Muscle layer of duodenum (tissue), 2 donors: ENCODE results near the gene TTLL11.

Source experiments
- H3K27ac ChIP-seq: one replicate; pipeline ENCODE4 v1.7.0; 2013; ENCODE audit warnings: mild to moderate bottlenecking, low read length
- H3K27me3 ChIP-seq: one replicate; pipeline ENCODE4 v1.7.0; 2013; ENCODE audit warnings: low read depth, mild to moderate bottlenecking, control low read depth, low read length
- H3K36me3 ChIP-seq, 2 donors: one replicate each; pipeline ENCODE4 v1.7.0; 2013; ENCODE audit warnings: low read length in 2 of 2, control low read depth in 1 of 2, mild to moderate bottlenecking in 1 of 2; ENCODE audit not compliant: insufficient read depth in 2 of 2, control insufficient read depth in 1 of 2
- H3K4me1 ChIP-seq, 2 donors: one replicate each; pipeline ENCODE4 v1.7.0; 2013; ENCODE audit warnings: low read length in 2 of 2, mild to moderate bottlenecking in 2 of 2, control low read depth in 1 of 2, moderate library complexity in 1 of 2; ENCODE audit not compliant: insufficient read depth in 2 of 2, control insufficient read depth in 1 of 2
- H3K4me3 ChIP-seq, 2 donors: one replicate each; pipeline ENCODE4 v1.7.0; 2013; ENCODE audit warnings: low read length in 2 of 2, low read depth in 1 of 2, mild to moderate bottlenecking in 1 of 2
- H3K9me3 ChIP-seq, 2 donors: one replicate each; pipeline ENCODE4 v1.7.0; 2013; ENCODE audit warnings: low read length in 2 of 2, control low read depth in 1 of 2, mild to moderate bottlenecking in 1 of 2; ENCODE audit not compliant: control insufficient read depth in 1 of 2
- donor health status: healthy.

TTLL11 gene

DNA sequence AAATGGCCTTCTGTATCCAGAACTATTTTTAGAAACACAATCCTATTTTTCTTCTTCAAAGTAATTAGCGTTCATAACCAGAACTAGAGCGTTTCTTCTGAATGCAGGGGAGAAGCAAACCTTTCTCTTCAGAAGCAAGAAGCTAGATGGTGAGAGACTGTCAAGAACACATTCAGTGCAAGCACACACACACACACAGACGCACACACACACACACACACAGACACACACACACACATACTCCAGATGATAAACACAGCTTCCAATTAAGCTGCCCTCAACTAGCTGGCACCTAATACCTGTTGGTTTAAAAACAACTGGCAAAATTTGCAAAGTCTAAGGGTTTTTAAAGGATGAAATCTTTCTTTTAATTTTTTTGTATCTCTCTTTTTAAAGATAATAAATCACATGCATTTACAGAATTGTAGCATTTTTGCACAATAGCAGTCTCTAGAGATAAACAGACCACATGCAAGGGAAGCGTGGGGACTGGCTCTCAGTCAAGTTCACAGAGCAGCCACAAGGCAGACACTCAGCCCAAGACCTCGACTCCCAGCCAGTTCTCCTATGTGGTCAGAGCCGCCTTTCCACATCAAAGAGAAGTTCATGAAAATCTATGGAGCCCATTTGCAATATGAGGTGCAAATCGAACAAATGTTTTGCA is 138.5 kb downstream of the TTLL11 start:
- no peak overlapping the region for H3K27ac ChIP-seq
- no peaks in the 10 kb centered on the region for H3K27me3 ChIP-seq

DNA sequence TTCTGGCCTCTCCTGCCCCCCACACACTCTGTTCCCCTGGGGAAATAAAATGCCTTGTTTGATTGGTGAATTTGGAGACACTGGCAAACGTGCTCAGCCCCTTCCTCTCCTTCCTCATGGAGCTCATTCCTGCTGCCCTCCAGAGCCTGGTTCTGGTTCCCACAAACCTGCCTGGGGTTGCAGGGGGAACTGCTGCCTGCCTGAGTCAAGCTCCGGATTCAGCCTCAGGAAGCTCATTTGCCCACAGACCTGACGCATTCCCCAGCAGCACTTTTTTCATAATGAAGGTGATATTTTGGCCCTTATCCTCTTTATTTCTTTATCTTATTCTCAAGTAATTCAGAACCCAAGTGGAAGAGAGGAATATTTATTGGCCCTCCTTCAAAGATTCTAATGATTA is 140.5 kb downstream of the TTLL11 start:
- H3K4me3 ChIP-seq: no peak overlapping the region
- H3K4me1 ChIP-seq: peaks cover 0 to 7% of the 10 kb centered on the region in 2 donors
- no peaks in the 10 kb centered on the region for H3K9me3 ChIP-seq
- H3K36me3 ChIP-seq: no peaks in the 10 kb centered on the region
- H3K27me3 ChIP-seq: no peaks in the 10 kb centered on the region
- H3K27ac ChIP-seq: no peak overlapping the region

More for the DNA sequence above, 138.5 kb downstream of the TTLL11 start:
- Histone ChIP-seq H3K4me3 (no peak overlapping the region), H3K4me1 (peaks cover 0 to 7% of the 10 kb centered on the region in 2 donors), H3K9me3 (no peaks in the 10 kb centered on the region), H3K36me3 (no peaks in the 10 kb centered on the region)

DNA sequence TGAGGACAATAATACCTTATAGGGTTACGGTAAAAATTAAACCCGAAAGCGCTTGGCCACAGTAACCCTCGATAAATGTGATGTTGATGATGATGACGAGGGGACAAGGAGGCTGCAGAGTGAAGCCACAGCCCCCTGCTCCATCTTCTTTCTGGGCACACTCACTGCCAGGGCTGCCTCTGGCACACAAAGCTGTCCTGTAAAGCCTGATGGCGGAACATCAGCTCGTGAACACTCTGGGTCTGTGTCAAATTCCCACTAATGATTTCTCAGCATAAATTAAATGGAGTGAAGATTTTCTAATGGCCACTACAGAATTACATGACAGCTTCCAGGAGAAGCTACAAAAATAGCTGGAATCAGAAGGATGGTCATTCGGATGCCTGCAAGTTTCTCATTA is 142.2 kb downstream of the TTLL11 start:
- Histone ChIP-seq H3K9me3 (no peaks in the 10 kb centered on the region), H3K36me3 (no peaks in the 10 kb centered on the region), H3K4me3 (no peak overlapping the region), H3K27me3 (no peaks in the 10 kb centered on the region), H3K4me1 (peaks cover 0 to 7% of the 10 kb centered on the region in 2 donors), H3K27ac (no peak overlapping the region)

DNA sequence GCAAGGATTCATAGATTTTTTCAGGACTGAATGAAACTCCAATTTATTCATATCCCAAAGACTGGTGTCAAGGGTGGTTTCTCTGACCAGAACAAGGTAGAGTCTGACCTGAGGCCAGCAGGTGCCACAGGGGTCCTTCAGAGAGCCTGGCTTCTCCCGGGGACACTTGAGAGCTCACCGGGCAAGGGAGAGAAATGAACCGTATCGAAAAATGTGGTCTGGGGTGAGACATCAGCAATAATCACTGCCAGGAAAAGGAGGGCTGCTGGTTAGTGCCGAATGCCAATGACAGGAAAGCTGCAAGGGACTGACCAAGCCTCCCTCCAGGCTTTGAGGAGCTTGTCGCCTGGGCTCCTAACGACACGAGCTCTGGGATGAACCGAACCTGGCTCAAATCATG is 142.7 kb downstream of the TTLL11 start:
- no peaks in the 10 kb centered on the region for H3K36me3 ChIP-seq
- H3K9me3 ChIP-seq: no peaks in the 10 kb centered on the region
- H3K27me3 ChIP-seq: no peaks in the 10 kb centered on the region
- H3K4me1 ChIP-seq: peaks cover 0 to 7% of the 10 kb centered on the region in 2 donors
- H3K4me3 ChIP-seq: no peak overlapping the region
- H3K27ac ChIP-seq: no peak overlapping the region

DNA sequence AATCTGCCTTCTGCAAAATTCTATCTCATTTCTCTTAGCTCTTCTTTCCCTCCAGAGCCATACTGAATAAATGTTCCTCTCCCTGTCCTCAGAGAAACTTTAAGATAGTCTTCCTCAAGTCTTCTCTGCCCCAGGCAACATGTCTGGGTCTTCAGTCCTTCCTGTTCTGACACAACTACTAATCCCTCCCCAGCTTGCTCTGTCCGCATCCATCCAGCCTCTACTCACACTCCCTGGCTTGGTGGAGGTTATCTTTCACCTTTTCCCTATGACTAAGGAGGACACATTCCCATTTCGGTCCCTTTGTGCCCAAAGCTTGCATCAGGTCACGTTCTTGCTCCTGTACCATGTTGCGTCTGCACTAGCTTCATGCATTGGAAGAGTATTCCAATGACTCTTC is 143.3 kb downstream of the TTLL11 start:
- H3K36me3 ChIP-seq: no peaks in the 10 kb centered on the region
- no peak overlapping the region for H3K27ac ChIP-seq
- no peak overlapping the region for H3K4me3 ChIP-seq
- H3K27me3 ChIP-seq: no peaks in the 10 kb centered on the region
- H3K4me1 ChIP-seq: peaks cover 0 to 6% of the 10 kb centered on the region in 2 donors
- no peaks in the 10 kb centered on the region for H3K9me3 ChIP-seq

DNA sequence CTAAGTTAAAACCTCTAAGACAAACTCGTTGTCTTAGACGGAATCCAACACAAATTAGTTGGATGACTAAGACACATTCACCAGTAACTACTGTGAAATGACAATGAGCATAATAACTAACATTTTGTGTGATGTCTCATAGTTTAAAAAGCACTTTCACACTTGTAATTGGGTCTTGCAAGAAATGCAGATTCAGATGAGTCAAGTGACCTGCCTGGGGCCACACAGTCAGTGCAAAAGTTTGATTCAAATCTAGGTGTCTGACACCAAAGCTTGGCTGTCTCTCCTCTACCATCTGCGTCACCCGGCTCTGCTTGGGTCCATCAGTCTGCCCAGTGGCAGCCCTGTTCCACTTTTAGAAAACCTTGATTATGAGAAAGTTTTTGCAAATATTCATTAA is 143.7 kb downstream of the TTLL11 start:
- no peaks in the 10 kb centered on the region for H3K36me3 ChIP-seq
- H3K4me3 ChIP-seq: no peak overlapping the region

DNA sequence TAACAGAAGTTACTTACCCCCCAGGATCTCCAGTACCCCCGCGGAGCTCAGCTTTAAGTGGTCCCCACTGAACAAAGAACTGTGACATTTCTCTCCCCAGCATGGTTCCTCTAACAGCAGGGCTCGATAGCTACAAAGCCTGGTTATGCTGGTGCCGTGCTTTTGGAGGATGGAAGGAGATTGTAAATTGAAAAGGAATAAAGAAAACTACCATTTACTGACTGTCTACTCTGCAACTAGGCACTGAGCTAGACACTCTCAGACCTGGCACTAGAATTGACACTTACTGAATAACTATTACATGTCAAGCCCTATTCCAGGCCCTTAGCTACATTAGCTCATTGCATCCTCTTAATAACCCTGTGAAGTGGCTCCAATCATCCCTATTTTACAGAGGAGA is 145.3 kb downstream of the TTLL11 start:
- no peak overlapping the region for H3K4me3 ChIP-seq
- H3K27ac ChIP-seq: no peak overlapping the region
- H3K4me1 ChIP-seq: no peaks in the 10 kb centered on the region
- H3K27me3 ChIP-seq: no peaks in the 10 kb centered on the region
- no peaks in the 10 kb centered on the region for H3K9me3 ChIP-seq
- no peaks in the 10 kb centered on the region for H3K36me3 ChIP-seq

More for the DNA sequence above, 143.7 kb downstream of the TTLL11 start:
- Histone ChIP-seq H3K27me3 (no peaks in the 10 kb centered on the region), H3K27ac (no peak overlapping the region), H3K4me1 (peaks cover 0 to 2% of the 10 kb centered on the region in 2 donors), H3K9me3 (no peaks in the 10 kb centered on the region)

DNA sequence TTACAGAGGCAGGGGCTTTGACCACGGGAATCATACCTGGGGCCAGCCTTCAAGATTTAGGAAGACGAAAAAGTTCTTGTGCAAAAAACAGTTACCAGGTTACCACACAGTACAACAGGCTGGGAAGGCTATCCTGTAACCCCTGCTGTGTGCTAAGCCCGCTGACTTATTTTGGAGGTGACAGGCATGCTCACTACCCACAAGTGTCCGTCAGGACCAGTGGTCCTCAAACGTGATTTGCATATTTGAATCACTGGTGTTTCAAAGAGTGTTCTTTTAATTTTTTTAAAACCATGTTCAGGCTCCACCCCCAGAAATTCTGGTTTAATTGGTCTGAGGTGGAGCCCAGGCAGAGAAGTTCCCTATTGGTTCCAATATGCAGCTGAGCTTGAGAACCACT is 146.6 kb downstream of the TTLL11 start:
- Histone ChIP-seq H3K9me3 (no peaks in the 10 kb centered on the region), H3K27me3 (no peaks in the 10 kb centered on the region), H3K4me1 (no peaks in the 10 kb centered on the region), H3K27ac (no peak overlapping the region), H3K36me3 (no peaks in the 10 kb centered on the region), H3K4me3 (no peak overlapping the region)

DNA sequence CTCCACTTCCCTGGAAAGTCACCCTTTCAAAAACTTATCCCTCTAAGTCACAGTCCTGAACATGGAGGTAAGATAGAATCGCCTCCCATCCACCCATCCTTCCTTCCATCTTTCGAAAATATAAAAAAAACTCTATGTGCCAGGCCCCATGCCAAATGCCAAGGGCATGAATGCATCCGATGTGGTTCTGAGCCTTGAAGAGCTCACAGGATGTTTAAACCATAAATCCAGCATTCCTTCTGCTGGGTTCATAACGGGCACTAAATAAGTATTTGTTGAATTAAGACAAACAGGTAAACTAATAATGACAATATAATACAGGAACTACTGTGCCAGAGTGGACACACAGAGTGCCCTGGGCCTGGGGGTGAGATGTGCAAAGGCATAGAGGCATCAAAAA is 147.3 kb downstream of the TTLL11 start:
- no peaks in the 10 kb centered on the region for H3K4me1 ChIP-seq
- no peaks in the 10 kb centered on the region for H3K27me3 ChIP-seq
- H3K4me3 ChIP-seq: no peak overlapping the region
- H3K27ac ChIP-seq: no peak overlapping the region
- H3K36me3 ChIP-seq: no peaks in the 10 kb centered on the region
- no peaks in the 10 kb centered on the region for H3K9me3 ChIP-seq

DNA sequence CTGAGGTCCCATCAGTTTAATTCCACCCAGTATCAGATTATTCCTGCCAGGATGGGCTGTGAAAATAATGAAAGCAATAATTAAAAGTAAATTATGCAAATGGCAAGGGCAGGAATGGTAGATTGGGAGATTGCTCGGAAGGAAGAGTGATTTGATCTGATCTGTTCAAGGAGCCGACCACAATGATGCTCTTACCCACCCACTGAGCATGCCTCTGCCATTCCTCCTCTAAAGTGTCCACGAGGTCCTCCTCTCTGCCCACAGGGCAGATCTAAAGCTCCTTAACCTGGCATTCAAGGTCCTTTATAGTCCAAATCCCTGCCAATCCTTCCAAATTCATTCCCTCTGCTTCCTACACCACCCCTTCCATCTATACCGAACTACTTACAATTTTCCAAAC is 147.8 kb downstream of the TTLL11 start:
- Histone ChIP-seq H3K27ac (no peak overlapping the region), H3K4me1 (no peaks in the 10 kb centered on the region), H3K36me3 (no peaks in the 10 kb centered on the region), H3K9me3 (no peaks in the 10 kb centered on the region), H3K27me3 (no peaks in the 10 kb centered on the region), H3K4me3 (no peak overlapping the region)

DNA sequence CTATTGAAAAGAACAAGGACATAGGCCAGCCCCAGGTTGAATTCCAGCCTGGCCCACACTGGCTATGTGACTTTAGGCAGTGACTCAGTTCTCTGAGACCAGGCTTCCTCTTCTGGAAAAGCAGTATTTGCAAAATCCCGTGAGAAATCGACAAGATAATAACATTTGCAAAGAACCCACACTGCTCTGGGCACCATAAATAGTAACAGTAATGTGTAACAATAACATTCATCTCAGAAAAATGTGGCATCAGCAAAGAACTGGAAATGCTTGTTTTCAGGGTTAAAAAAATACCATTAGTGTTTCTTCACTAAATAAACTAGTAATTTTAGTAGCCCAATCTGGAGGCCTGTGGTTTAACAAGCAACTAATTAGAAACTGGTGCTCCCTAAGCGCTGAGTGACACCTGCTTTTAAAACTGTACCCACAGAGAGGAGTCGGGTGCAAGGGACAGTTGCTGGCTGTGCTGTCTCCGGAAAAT is 148.4 kb downstream of the TTLL11 start:
- no peak overlapping the region for H3K4me3 ChIP-seq
- H3K27me3 ChIP-seq: no peaks in the 10 kb centered on the region
- H3K4me1 ChIP-seq: no peaks in the 10 kb centered on the region
- H3K36me3 ChIP-seq: no peaks in the 10 kb centered on the region
- no peak overlapping the region for H3K27ac ChIP-seq
- H3K9me3 ChIP-seq: no peaks in the 10 kb centered on the region

DNA sequence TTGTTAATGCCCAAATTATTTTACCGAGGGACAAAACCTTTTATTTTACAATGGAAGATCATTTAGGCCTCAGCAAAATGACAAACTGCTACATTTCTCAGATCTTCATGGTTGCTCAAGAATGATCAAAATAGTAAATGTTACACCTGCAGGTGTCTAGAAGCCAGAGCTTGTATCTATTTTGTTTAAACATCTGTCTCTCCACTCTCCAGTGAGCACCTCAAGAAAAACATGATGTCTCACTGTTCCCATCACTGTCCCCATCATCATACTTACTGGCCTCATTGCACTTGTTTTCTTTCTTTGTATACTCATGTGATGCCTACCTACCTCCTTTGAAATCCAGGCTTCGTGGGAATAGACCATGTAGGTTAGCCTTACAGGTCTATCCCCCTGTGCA is 149.6 kb downstream of the TTLL11 start:
- Histone ChIP-seq H3K36me3 (no peaks in the 10 kb centered on the region), H3K27me3 (no peaks in the 10 kb centered on the region), H3K27ac (no peak overlapping the region), H3K4me1 (no peaks in the 10 kb centered on the region), H3K9me3 (no peaks in the 10 kb centered on the region), H3K4me3 (no peak overlapping the region)
